Mucosa of descending colon (tissue), 3 donors: Measurements from ENCODE around the gene MLN. TPM values are rescaled to one million over a fixed set of nuclear protein-coding genes. Genes with fewer than 3 reads are reported as not detected.

ENCODE experiments used
- ATAC-seq: fragments of 200-7000 bp; cut with Tn5 transposase; one replicate; pipeline ENCODE4 v1.9.1; 2020; ENCODE audit warnings: mild to moderate bottlenecking, moderate library complexity
- DNase-seq, 3 donors: peaks; one replicate each; pipeline ENCODE4 v3.0.0-alpha.2; 2020
- H3K36me3 ChIP-seq: fragments of 200-600 bp; one replicate; pipeline ENCODE4 v1.8.0; 2021; ENCODE audit warnings: low read depth, mild to moderate bottlenecking
- H3K4me1 ChIP-seq: fragments of 200-600 bp; one replicate; pipeline ENCODE4 v1.8.0; 2021; ENCODE audit warnings: low read depth, mild to moderate bottlenecking
- H3K4me3 ChIP-seq: fragments of 200-600 bp; one replicate; pipeline ENCODE4 v1.8.0; 2021; ENCODE audit warnings: mild to moderate bottlenecking
- H3K9me3 ChIP-seq: fragments of 200-600 bp; one replicate; pipeline ENCODE4 v1.8.0; 2021; ENCODE audit warnings: mild to moderate bottlenecking
- CTCF ChIP-seq: fragments of 200-600 bp; IDR thresholded peaks from one replicate; pipeline ENCODE4 v1.8.0; 2022; ENCODE audit warnings: antibody characterized with exemption, mild to moderate bottlenecking
- intact Hi-C, 2 donors: fragments of 100-400 bp; cut with DNase I in 1 of 2; cut with micrococcal nuclease in 1 of 2; formaldehyde crosslinking; loops; one replicate each; pipeline versions ENCODE4 v1.11.0 to v1.11.1; 2022; cut with DNase I, micrococcal nuclease
- total RNA-seq, 3 donors: library from RNA; stranded (reverse); fragmentation: NEBNext Ultra II Directional in 2 of 3; extraction: Animal tissue kit (Norgen Biotek cat#: 25700) in 2 of 3; gene quantifications; one replicate each; pipeline versions ENCODE4 v1.2.1 to v1.2.4, GENCODE V29; 2021 to 2023
- donor health status: DM: no; HTN: no; CAD: no; lungs with moderate emphysema.
- donor health status: DM: no; HTN: no; CAD: no.
- donor health status: DM: no; HTN: yes; CAD: no.

The MLN gene
- total RNA-seq, 3 donors from 2014 or later, result not detected

- no peak for DNase-seq
- ATAC-seq, result no peak
- TF ChIP-seq CTCF, result no peak
Measured at GRCh38 chr6:33839399-33840047, 35.7 kb upstream of the MLN start.

GRCh38 chr6:33838983-33839382, 35.2 kb upstream of the MLN start:
- peaks cover 7% of the 10 kb centered on the region for H3K4me1 ChIP-seq
- H3K4me3 ChIP-seq, result no peak overlapping the region
- H3K9me3 ChIP-seq, result no peaks in the 10 kb centered on the region
- intact Hi-C loops, result no loop called here
- DNase-seq (no peak), ATAC-seq (no peak)
- no peaks in the 10 kb centered on the region for H3K36me3 ChIP-seq
- TF ChIP-seq CTCF, result no peak

More at GRCh38 chr6:33839399-33840047, 35.7 kb upstream of the MLN start:
- Histone ChIP-seq H3K9me3 (no peaks in the 10 kb centered on the region), H3K4me3 (no peak overlapping the region), H3K36me3 (no peaks in the 10 kb centered on the region), H3K4me1 (peaks cover 7% of the 10 kb centered on the region)
- intact Hi-C loops, result no loop called here

GRCh38 chr6:33837971-33838665, 34.3 kb upstream of the MLN start:
- intact Hi-C loops, result no loop called here
- no peak for ATAC-seq
- DNase-seq, result no peak
- Histone ChIP-seq H3K36me3 (no peaks in the 10 kb centered on the region), H3K4me3 (no peak overlapping the region), H3K9me3 (no peaks in the 10 kb centered on the region), H3K4me1 (peaks cover 7% of the 10 kb centered on the region)
- TF ChIP-seq CTCF, result no peak

- TF ChIP-seq CTCF, result no peak
- intact Hi-C loops, result no loop called here
- DNase-seq (no peak), ATAC-seq (no peak)
- H3K4me1 ChIP-seq, result peaks cover 7% of the 10 kb centered on the region
- H3K9me3 ChIP-seq, result no peaks in the 10 kb centered on the region
- H3K36me3 ChIP-seq, result no peaks in the 10 kb centered on the region
- no peak overlapping the region for H3K4me3 ChIP-seq
Measured at GRCh38 chr6:33836806-33837469, 33.1 kb upstream of the MLN start.

- H3K4me1 ChIP-seq, result peaks cover under 1% of the 10 kb centered on the region
- H3K9me3 ChIP-seq, result no peaks in the 10 kb centered on the region
- no peaks in the 10 kb centered on the region for H3K36me3 ChIP-seq
- TF ChIP-seq CTCF, result no peak
- no peak overlapping the region for H3K4me3 ChIP-seq
- intact Hi-C loops, result no loop called here
- DNase-seq, result peak in 1 of 3 donors; percentile 33
- ATAC-seq, result no peak
Measured at GRCh38 chr6:33834401-33835392, 30.9 kb upstream of the MLN start.
